GM12878 (cell line): Measurements from ENCODE around the gene FBRSL1. TPM values are rescaled to one million over a fixed set of nuclear protein-coding genes. Genes with fewer than 3 reads are reported as not detected.
A peak's percentile ranks its signal among the peaks of the same experiment; 100 is the strongest.

ENCODE experiments used
- ATAC-seq: fragments of 200-7000 bp; cut with Tn5 transposase; 3 replicates; pipeline ENCODE4 v1.9.1; 2020; ENCODE audit warnings: mild to moderate bottlenecking, moderate library complexity
- BruUV-seq: library from RNA; stranded (reverse); fragments of 400-500 nt; replicated peaks from 2 replicates; lab custom pipeline; 2021; lab: Mats Ljungman, UMichigan
- CTCF ChIA-PET: fragments of 300-600 bp; sonication (Branson Sonifier 250); formaldehyde crosslinking; extraction: SDS; loops from one replicate; lab custom pipeline; 2021; ENCODE audit warnings: inconsistent platforms; lab: Yijun Ruan, JAX
- POLR2A ChIA-PET: fragments of 350-600 bp; formaldehyde crosslinking; extraction: SDS; loops from one replicate; lab custom pipeline; 2021; ENCODE audit warnings: inconsistent platforms; lab: Charles Lee
- RAD21 ChIA-PET: fragments of 300-600 bp; sonication (Branson Sonifier 250); formaldehyde crosslinking; loops from one replicate; lab custom pipeline; 2023; ENCODE audit warnings: antibody characterized with exemption; ENCODE audit not compliant: unreplicated experiment; lab: Charles Lee
- SMC1A ChIA-PET: fragments of 300-600 bp; sonication (Branson Sonifier 250); formaldehyde crosslinking; loops from one replicate; lab custom pipeline; 2023; ENCODE audit not compliant: unreplicated experiment, uncharacterized antibody; lab: Charles Lee
- DNase-seq: peaks from one replicate; pipeline ENCODE4 v3.0.0-alpha.2; 2011; ENCODE audit warnings: low read depth, low spot score
- FAIRE-seq: peaks from 3 replicates; lab custom pipeline; 2011; peaks lifted over from hg19 to GRCh38; lab: Jason Lieb, UNC
- H2AFZ ChIP-seq: 2 replicates; pipeline ENCODE4 v1.6.0; 2011; ENCODE audit warnings: low read depth, low read length, control low read depth; ENCODE audit not compliant: control insufficient read depth
- H3K27ac ChIP-seq: 2 replicates; pipeline ENCODE4 v1.5.1; 2011; ENCODE audit warnings: control low read depth; ENCODE audit not compliant: control insufficient read depth, insufficient read depth
- H3K27me3 ChIP-seq, 2 experiments: replicated peaks in 1 of 2; 2 replicates each; pipeline versions ENCODE4 v1.6.0 to v1.6.1; 2011; ENCODE audit warnings: low read length in 1 of 2; ENCODE audit not compliant: control insufficient read depth in 2 of 2, insufficient read depth in 2 of 2
- H3K36me3 ChIP-seq, 2 experiments: 2 replicates each; pipeline ENCODE4 v1.5.1; 2011; ENCODE audit warnings: low read length in 1 of 2; ENCODE audit not compliant: control insufficient read depth in 2 of 2, insufficient read depth in 2 of 2
- H3K4me1 ChIP-seq: 2 replicates; pipeline ENCODE4 v1.6.1; 2011; ENCODE audit warnings: mild to moderate bottlenecking, low read length, moderate library complexity, mixed read lengths; ENCODE audit not compliant: control insufficient read depth, insufficient read depth
- H3K4me2 ChIP-seq: 2 replicates; pipeline ENCODE4 v1.6.0; 2011; ENCODE audit warnings: control low read depth; ENCODE audit not compliant: control insufficient read depth, insufficient read depth
- H3K4me3 ChIP-seq: fragments of 200-600 bp; sonication (generic); 2 replicates; pipeline ENCODE4 v1.5.1; 2016
- H3K79me2 ChIP-seq: 2 replicates; pipeline ENCODE4 v1.6.0; 2011; ENCODE audit warnings: low read length; ENCODE audit not compliant: control insufficient read depth, insufficient read depth
- H3K9ac ChIP-seq: 2 replicates; pipeline ENCODE4 v1.8.0; 2011; ENCODE audit warnings: low read length, control low read depth, mixed read lengths; ENCODE audit not compliant: control insufficient read depth, insufficient read depth
- H3K9me3 ChIP-seq: replicated peaks from 3 replicates; pipeline ENCODE4 v1.5.1; 2011; ENCODE audit warnings: mild to moderate bottlenecking, low read length; ENCODE audit not compliant: control insufficient read depth, insufficient read depth
- H4K20me1 ChIP-seq: 2 replicates; pipeline ENCODE4 v1.6.0; 2011; ENCODE audit not compliant: control insufficient read depth, insufficient read depth
- ASH2L ChIP-seq: fragments of 300-600, 200-600 bp; sonication (generic); IDR thresholded peaks from 2 replicates; pipeline ENCODE4 v1.6.1; 2017; ENCODE audit warnings: low read depth, mild to moderate bottlenecking, borderline replicate concordance
- BHLHE40 ChIP-seq, 2 experiments: fragments of 450-650 bp in 1 of 2; IDR thresholded peaks; 2 replicates each; pipeline ENCODE4 v1.6.1; 2011 to 2017; ENCODE audit warnings: low read depth in 2 of 2, borderline replicate concordance in 1 of 2, improper control_type of control experiment in 1 of 2, low read length in 1 of 2, mild to moderate bottlenecking in 1 of 2
- FOXM1 ChIP-seq: IDR thresholded peaks from 2 replicates; pipeline ENCODE4 v1.6.1; 2012; ENCODE audit warnings: low read depth, mild to moderate bottlenecking, inconsistent platforms, low read length, moderate library complexity
- GATAD2B ChIP-seq: fragments of 450-650 bp; conservative IDR thresholded peaks from 2 replicates; pipeline ENCODE4 v1.6.1; 2017; ENCODE audit warnings: low read depth, mild to moderate bottlenecking, moderate library complexity
- HDGF ChIP-seq: fragments of 450-650 bp; IDR thresholded peaks from 2 replicates; pipeline ENCODE4 v1.6.1; 2016; ENCODE audit warnings: antibody characterized with exemption
- IKZF1 ChIP-seq: fragments of 450-650 bp; conservative IDR thresholded peaks from 2 replicates; pipeline ENCODE4 v1.6.1; 2017; ENCODE audit warnings: antibody characterized with exemption, mild to moderate bottlenecking
- KDM1A ChIP-seq: fragments of 200-600 bp; sonication (generic); IDR thresholded peaks from 2 replicates; pipeline ENCODE4 v1.6.1; 2016; ENCODE audit warnings: borderline replicate concordance
- NR2F1 ChIP-seq: fragments of 450-650 bp; conservative IDR thresholded peaks from 2 replicates; pipeline ENCODE4 v1.6.1; 2017; ENCODE audit warnings: mild to moderate bottlenecking
- PAX8 ChIP-seq: fragments of 450-650 bp; IDR thresholded peaks from 2 replicates; pipeline ENCODE4 v1.6.1; 2017; ENCODE audit warnings: mild to moderate bottlenecking, moderate library complexity
- POLR2A ChIP-seq: IDR thresholded peaks from 2 replicates; pipeline ENCODE4 v1.6.1; 2011; ENCODE audit warnings: low read depth, mild to moderate bottlenecking, low read length
- RBBP5 ChIP-seq: fragments of 200-600 bp; sonication (generic); conservative IDR thresholded peaks from 2 replicates; pipeline ENCODE4 v1.6.1; 2016
- SPI1 ChIP-seq: IDR thresholded peaks from 2 replicates; pipeline ENCODE4 v1.6.1; 2011; ENCODE audit warnings: low read depth, mild to moderate bottlenecking, low read length, moderate library complexity, borderline replicate concordance; ENCODE audit not compliant: insufficient read depth
- ZSCAN29 ChIP-seq: fragments of 450-650 bp; IDR thresholded peaks from 2 replicates; pipeline ENCODE4 v1.6.1; 2017; ENCODE audit warnings: mild to moderate bottlenecking, moderate library complexity
- whole genome bisulfite sequencing: methylation state at CpG from one replicate; pipeline ENCODE4 v1.1.6; 2016; ENCODE audit warnings: low lambda C conversion rate; ENCODE audit not compliant: insufficient replicate concordance, insufficient coverage; ENCODE audit errors: missing lambda C conversion rate; 5-methylcytosine and 5-hydroxymethylcytosine counted together
- in situ Hi-C: fragments of 300-500 bp; cut with MboI; formaldehyde crosslinking; loops from 9 replicates; pipeline ENCODE4 v1.14.3; 2018; ENCODE audit warnings: mixed read lengths
- intact Hi-C: fragments of 100-400 bp; cut with micrococcal nuclease; formaldehyde crosslinking; loops from one replicate; pipeline ENCODE4 v1.14.2; 2022; ENCODE audit not compliant: unreplicated experiment
- polyA plus RNA-seq, 11 experiments: library from polyadenylated mRNA; depleted of rRNA in 4 of 11; unstranded in 6 of 11; stranded (reverse) in 5 of 11; fragments of >200 nt; fragmentation: Nextera tagmentation in 4 of 11; fragmentation: Illumina TruSeq in 1 of 11; extraction: Ambion mirVana in 4 of 11; extraction: Trizol in 1 of 11; gene quantifications; 1 replicate in 1 of 11; 2 replicates in 10 of 11; pipeline versions ENCODE4 v1.2.1 to v1.2.3, GENCODE V29; 2011 to 2016; ENCODE audit warnings: inconsistent platforms in 2 of 11, missing spikeins in 2 of 11, low read depth in 1 of 11
- total RNA-seq, 4 experiments: library from RNA; depleted of rRNA in 3 of 4; stranded (reverse); fragments of >200 nt in 3 of 4; fragmentation: Illumina TruSeq in 1 of 4; extraction: Trizol in 1 of 4; gene quantifications; 2 replicates each; pipeline versions ENCODE4 v1.2.1 to v1.2.3, GENCODE V29; 2013 to 2021
- TF ChIP-seq, protein P1 (sequence below): fragments of 450-650 bp; IDR thresholded peaks from 2 replicates; pipeline ENCODE4 v1.6.1; 2017; ENCODE audit warnings: antibody characterized with exemption, mild to moderate bottlenecking, moderate library complexity
- TF ChIP-seq, protein P2 (sequence below): fragments of 450-650 bp; IDR thresholded peaks from 2 replicates; pipeline ENCODE4 v1.6.1; 2018; ENCODE audit warnings: mild to moderate bottlenecking, low read depth, moderate library complexity; ENCODE audit not compliant: partially characterized antibody

FBRSL1 gene
- total and polyA plus RNA-seq, 10 of the 15 experiments (the other 5 are each of a cell fraction or from before 2014, with no cell fraction given): 0.19 to 55.1 (median 4.1) TPM

DNA sequence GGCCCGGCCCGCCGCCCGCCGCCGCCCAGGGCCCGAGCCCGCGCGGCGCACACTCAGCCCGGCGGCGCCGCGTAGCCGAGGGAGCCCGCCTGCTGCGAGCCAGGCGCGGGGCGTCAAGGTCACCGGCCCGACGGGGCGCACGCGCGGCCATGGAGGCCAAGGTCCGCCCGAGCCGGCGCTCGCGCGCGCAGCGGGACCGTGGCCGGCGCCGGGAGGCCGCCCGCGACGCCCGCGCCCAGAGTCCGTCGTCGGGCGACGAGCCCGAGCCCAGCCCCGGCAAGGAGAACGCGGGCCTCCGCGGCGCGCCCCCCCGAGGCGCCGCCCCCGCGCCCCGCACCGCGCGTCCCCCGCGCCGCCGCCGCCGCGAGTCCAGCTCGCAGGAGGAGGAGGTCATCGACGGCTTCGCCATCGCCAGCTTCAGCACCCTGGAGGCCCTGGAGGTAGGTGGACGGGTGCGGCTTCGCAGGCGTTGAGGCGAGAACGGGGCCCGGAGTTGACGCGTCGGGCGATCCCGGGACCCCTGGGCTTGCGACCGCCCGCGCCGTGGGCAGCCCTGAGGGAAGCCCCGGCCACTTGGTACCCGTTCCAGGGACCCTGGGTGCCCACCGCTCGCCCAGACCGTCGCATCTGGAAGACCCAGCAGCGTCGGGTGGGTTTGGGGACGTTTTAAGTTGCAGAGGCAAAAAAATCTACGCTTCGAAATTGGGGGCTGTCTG, 629 bp downstream of the FBRSL1 start:
- Histone ChIP-seq H4K20me1 (no peaks in the 10 kb centered on the region), H3K27me3 (no peaks in the 10 kb centered on the region), H3K79me2 (peaks cover 49% of the 10 kb centered on the region), H3K9ac (peak overlapping the region; percentile 59), H3K36me3 (no peaks in the 10 kb centered on the region; a peak in 1 of 4 replicates), H3K27ac (no peak overlapping the region), H3K9me3 (no peaks in the 10 kb centered on the region), H2AFZ (no peak overlapping the region), H3K4me2 (peak overlapping the region; percentile 93), H3K4me1 (peaks cover 45% of the 10 kb centered on the region), H3K4me3 (peak overlapping the region; percentile 75)
- SMC1A ChIA-PET: no interaction called here
- intact Hi-C loops (no loop called here), in situ Hi-C loops (no loop called here)
- POLR2A ChIA-PET: no interaction called here
- RAD21 ChIA-PET: no interaction called here
- 4% methylated on average over 85 of the region's 110 CpGs for WGBS
- FAIRE-seq: no peak
- no peak for TF ChIP-seq FOXM1
- no peak for TF ChIP-seq RBBP5
- TF ChIP-seq NR2F1: peak; percentile 45; the same call in 1 of the 2 replicates
- no peak for TF ChIP-seq ASH2L
- TF ChIP-seq PAX8: no peak
- no peak for TF ChIP-seq KDM1A
- peak; percentile 20; the same call in 1 of the 2 replicates for TF ChIP-seq POLR2A
- TF ChIP-seq GATAD2B: no peak
- no peak for TF ChIP-seq ZSCAN29
- TF ChIP-seq, protein P1, sequence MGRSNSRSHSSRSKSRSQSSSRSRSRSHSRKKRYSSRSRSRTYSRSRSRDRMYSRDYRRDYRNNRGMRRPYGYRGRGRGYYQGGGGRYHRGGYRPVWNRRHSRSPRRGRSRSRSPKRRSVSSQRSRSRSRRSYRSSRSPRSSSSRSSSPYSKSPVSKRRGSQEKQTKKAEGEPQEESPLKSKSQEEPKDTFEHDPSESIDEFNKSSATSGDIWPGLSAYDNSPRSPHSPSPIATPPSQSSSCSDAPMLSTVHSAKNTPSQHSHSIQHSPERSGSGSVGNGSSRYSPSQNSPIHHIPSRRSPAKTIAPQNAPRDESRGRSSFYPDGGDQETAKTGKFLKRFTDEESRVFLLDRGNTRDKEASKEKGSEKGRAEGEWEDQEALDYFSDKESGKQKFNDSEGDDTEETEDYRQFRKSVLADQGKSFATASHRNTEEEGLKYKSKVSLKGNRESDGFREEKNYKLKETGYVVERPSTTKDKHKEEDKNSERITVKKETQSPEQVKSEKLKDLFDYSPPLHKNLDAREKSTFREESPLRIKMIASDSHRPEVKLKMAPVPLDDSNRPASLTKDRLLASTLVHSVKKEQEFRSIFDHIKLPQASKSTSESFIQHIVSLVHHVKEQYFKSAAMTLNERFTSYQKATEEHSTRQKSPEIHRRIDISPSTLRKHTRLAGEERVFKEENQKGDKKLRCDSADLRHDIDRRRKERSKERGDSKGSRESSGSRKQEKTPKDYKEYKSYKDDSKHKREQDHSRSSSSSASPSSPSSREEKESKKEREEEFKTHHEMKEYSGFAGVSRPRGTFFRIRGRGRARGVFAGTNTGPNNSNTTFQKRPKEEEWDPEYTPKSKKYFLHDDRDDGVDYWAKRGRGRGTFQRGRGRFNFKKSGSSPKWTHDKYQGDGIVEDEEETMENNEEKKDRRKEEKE: no peak
- TF ChIP-seq IKZF1: peak; percentile 51
- 0 out of 4 replicates have a peak, but pooled peaks of 1 of the 2 experiments have one; percentile 14 for TF ChIP-seq BHLHE40 (IDR thresholded peaks at IDR 0.05; ENCODE audit: borderline replicate concordance in 1 of 2, low read depth in 2 of 2, low read length in 1 of 2)
- TF ChIP-seq SPI1: no peak
- no peak for TF ChIP-seq HDGF
- TF ChIP-seq, protein P2, sequence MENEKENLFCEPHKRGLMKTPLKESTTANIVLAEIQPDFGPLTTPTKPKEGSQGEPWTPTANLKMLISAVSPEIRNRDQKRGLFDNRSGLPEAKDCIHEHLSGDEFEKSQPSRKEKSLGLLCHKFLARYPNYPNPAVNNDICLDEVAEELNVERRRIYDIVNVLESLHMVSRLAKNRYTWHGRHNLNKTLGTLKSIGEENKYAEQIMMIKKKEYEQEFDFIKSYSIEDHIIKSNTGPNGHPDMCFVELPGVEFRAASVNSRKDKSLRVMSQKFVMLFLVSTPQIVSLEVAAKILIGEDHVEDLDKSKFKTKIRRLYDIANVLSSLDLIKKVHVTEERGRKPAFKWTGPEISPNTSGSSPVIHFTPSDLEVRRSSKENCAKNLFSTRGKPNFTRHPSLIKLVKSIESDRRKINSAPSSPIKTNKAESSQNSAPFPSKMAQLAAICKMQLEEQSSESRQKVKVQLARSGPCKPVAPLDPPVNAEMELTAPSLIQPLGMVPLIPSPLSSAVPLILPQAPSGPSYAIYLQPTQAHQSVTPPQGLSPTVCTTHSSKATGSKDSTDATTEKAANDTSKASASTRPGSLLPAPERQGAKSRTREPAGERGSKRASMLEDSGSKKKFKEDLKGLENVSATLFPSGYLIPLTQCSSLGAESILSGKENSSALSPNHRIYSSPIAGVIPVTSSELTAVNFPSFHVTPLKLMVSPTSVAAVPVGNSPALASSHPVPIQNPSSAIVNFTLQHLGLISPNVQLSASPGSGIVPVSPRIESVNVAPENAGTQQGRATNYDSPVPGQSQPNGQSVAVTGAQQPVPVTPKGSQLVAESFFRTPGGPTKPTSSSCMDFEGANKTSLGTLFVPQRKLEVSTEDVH: no peak
- no peak for DNase-seq
- no peak for ATAC-seq
- CTCF ChIA-PET: no interaction called here
- BruUV-seq: no TSS peak
